Endothelial cell (in vitro differentiated cells): ENCODE results near the gene MFN2. TPM values are rescaled to one million over a fixed set of nuclear protein-coding genes. Genes with fewer than 3 reads are reported as not detected.

Experiments used
- DNase-seq: peaks from one replicate; pipeline ENCODE4 v3.0.0; 2021; ENCODE audit warnings: low spot score
- H3K27ac Mint-ChIP-seq: one replicate; pipeline ENCODE4 v1.8.0; 2021; ENCODE audit warnings: mixed read lengths, inconsistent platforms; ENCODE audit not compliant: unreplicated experiment
- H3K27me3 Mint-ChIP-seq: one replicate; pipeline ENCODE4 v1.8.0; 2021; ENCODE audit warnings: mild to moderate bottlenecking, moderate library complexity, mixed read lengths, inconsistent platforms; ENCODE audit not compliant: unreplicated experiment
- H3K36me3 Mint-ChIP-seq: one replicate; pipeline ENCODE4 v1.8.0; 2021; ENCODE audit warnings: mild to moderate bottlenecking, low read depth, mixed read lengths, inconsistent platforms; ENCODE audit not compliant: unreplicated experiment
- H3K4me1 Mint-ChIP-seq: one replicate; pipeline ENCODE4 v1.8.0; 2021; ENCODE audit warnings: mild to moderate bottlenecking, mixed read lengths, inconsistent platforms; ENCODE audit not compliant: unreplicated experiment
- H3K4me3 Mint-ChIP-seq: one replicate; pipeline ENCODE4 v1.8.0; 2021; ENCODE audit warnings: mild to moderate bottlenecking, mixed read lengths, inconsistent platforms; ENCODE audit not compliant: unreplicated experiment
- H3K9me3 Mint-ChIP-seq: one replicate; pipeline ENCODE4 v1.8.0; 2021; ENCODE audit warnings: mixed read lengths, inconsistent platforms; ENCODE audit not compliant: unreplicated experiment
- CTCF ChIP-seq: fragments of 200-600 bp; sonication (generic); IDR thresholded peaks from one replicate; pipeline ENCODE4 v1.5.0; 2021; ENCODE audit warnings: antibody characterized with exemption; ENCODE audit not compliant: unreplicated experiment
- total RNA-seq: library from RNA; stranded (reverse); fragmentation: NEBNext Ultra II Directional; extraction: Animal tissue kit (Norgen Biotek cat#: 25700); gene quantifications from one replicate; pipeline ENCODE4 v1.2.1, GENCODE V29; 2021; ENCODE audit not compliant: unreplicated experiment

The MFN2 gene
- total RNA-seq, 1 donor from 2014 or later = 59.4 TPM

GRCh38 chr1:11997081-11997850 is 17.0 kb downstream of the MFN2 start:
- Mint-ChIP-seq H3K4me3 (no peak overlapping the region), H3K27ac (no peak overlapping the region), H3K27me3 (no peaks in the 10 kb centered on the region), H3K4me1 (peaks cover 3% of the 10 kb centered on the region), H3K36me3 (peaks cover 43% of the 10 kb centered on the region), H3K9me3 (no peaks in the 10 kb centered on the region)
- no peak for TF ChIP-seq CTCF
- no peak for DNase-seq

GRCh38 chr1:11998636-11999035 is 18.4 kb downstream of the MFN2 start:
- H3K27ac Mint-ChIP-seq = no peak overlapping the region
- H3K36me3 Mint-ChIP-seq = peaks cover 50% of the 10 kb centered on the region

GRCh38 chr1:11999236-11999635 is 19.0 kb downstream of the MFN2 start:
- H3K36me3 Mint-ChIP-seq = peaks cover 53% of the 10 kb centered on the region
- H3K27ac Mint-ChIP-seq = no peak overlapping the region
- DNase-seq = no peak
- no peak for TF ChIP-seq CTCF
- peaks cover 3% of the 10 kb centered on the region for H3K4me1 Mint-ChIP-seq
- H3K9me3 Mint-ChIP-seq = no peaks in the 10 kb centered on the region
- no peaks in the 10 kb centered on the region for H3K27me3 Mint-ChIP-seq
- no peak overlapping the region for H3K4me3 Mint-ChIP-seq

More at GRCh38 chr1:11998636-11999035, 18.4 kb downstream of the MFN2 start:
- Mint-ChIP-seq H3K4me1 (peaks cover 3% of the 10 kb centered on the region), H3K9me3 (no peaks in the 10 kb centered on the region), H3K4me3 (no peak overlapping the region), H3K27me3 (no peaks in the 10 kb centered on the region)
- DNase-seq = no peak
- TF ChIP-seq CTCF = no peak

- H3K4me1 Mint-ChIP-seq = peaks cover 3% of the 10 kb centered on the region
- DNase-seq = peak; percentile 57
- no peak overlapping the region for H3K4me3 Mint-ChIP-seq
- TF ChIP-seq CTCF = peak; percentile 53
- no peak overlapping the region for H3K27ac Mint-ChIP-seq
- peaks cover 2% of the 10 kb centered on the region for H3K27me3 Mint-ChIP-seq
- H3K36me3 Mint-ChIP-seq = peaks cover 63% of the 10 kb centered on the region
- no peaks in the 10 kb centered on the region for H3K9me3 Mint-ChIP-seq
These were observed 21.1 kb downstream of the MFN2 start for GRCh38 chr1:12001249-12001917.

GRCh38 chr1:12001996-12002493 is 21.8 kb downstream of the MFN2 start:
- Mint-ChIP-seq H3K4me3 (peak overlapping the region; percentile 42), H3K9me3 (no peaks in the 10 kb centered on the region), H3K36me3 (peaks cover 62% of the 10 kb centered on the region), H3K27me3 (peaks cover 3% of the 10 kb centered on the region), H3K27ac (no peak overlapping the region), H3K4me1 (peaks cover 2% of the 10 kb centered on the region)
- TF ChIP-seq CTCF = no peak
- DNase-seq = no peak
